ENCODE results near the gene RBM43.
"Not testable (repeated sequence)": the region's sequence is repeated elsewhere in the genome, so short reads cannot be mapped to it uniquely, and the experiment has no call there.

RBM43 gene

DNA sequence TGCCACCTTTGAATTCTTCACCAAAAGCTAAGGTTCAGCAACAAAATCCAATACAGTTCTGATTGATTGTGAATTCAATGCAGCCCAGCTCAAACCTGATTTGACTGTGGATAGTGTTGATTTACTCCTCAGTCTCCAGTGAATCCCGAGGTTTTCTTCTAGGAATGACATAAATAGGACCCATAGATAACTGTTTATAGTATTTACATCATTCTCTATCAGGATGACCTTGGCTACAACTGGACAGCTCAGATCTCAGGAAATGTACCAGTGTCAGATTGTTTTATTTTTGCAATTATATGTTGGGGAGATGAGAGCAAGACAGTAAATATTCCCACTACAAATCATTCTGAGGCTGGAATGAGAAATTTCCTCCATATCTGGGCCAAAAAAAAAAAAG, 21.2 kb downstream of the RBM43 start:
- DNase-seq (ENCODE audit: low read depth), result no peak
- TF ChIP-seq, protein P1, sequence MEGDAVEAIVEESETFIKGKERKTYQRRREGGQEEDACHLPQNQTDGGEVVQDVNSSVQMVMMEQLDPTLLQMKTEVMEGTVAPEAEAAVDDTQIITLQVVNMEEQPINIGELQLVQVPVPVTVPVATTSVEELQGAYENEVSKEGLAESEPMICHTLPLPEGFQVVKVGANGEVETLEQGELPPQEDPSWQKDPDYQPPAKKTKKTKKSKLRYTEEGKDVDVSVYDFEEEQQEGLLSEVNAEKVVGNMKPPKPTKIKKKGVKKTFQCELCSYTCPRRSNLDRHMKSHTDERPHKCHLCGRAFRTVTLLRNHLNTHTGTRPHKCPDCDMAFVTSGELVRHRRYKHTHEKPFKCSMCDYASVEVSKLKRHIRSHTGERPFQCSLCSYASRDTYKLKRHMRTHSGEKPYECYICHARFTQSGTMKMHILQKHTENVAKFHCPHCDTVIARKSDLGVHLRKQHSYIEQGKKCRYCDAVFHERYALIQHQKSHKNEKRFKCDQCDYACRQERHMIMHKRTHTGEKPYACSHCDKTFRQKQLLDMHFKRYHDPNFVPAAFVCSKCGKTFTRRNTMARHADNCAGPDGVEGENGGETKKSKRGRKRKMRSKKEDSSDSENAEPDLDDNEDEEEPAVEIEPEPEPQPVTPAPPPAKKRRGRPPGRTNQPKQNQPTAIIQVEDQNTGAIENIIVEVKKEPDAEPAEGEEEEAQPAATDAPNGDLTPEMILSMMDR (IDR thresholded peaks at IDR 0.05; ENCODE audit: low read length, missing control alignments), result no peak
- H3K4me3 ChIP-seq (replicated peaks; ENCODE audit: low read depth, low read length), result no peak overlapping the region

DNA sequence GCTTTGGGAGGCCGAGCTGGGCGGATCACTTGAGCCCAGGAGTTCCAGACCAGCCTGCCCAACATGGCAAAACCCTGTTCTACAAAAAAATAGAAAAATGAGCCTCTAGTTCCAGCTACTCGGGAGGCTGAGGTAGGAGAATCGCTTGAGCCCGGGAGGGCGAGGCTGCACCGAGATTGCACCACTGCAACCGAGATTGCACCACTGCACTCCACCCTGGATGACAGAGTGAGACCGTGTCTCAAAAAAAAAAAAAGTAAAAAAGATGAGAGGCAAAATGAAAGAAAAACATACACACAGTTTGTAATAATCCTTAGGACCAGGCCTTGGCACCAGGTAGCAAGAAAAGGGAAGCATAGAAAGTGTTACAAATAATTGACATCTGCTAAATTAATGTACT, 22.0 kb downstream of the RBM43 start:
- H3K4me3 ChIP-seq (replicated peaks; ENCODE audit: low read depth, low read length), result no peak overlapping the region
- TF ChIP-seq, protein P1 (IDR thresholded peaks at IDR 0.05; ENCODE audit: low read length, missing control alignments), result no peak
- DNase-seq (ENCODE audit: low read depth), result no peak

DNA sequence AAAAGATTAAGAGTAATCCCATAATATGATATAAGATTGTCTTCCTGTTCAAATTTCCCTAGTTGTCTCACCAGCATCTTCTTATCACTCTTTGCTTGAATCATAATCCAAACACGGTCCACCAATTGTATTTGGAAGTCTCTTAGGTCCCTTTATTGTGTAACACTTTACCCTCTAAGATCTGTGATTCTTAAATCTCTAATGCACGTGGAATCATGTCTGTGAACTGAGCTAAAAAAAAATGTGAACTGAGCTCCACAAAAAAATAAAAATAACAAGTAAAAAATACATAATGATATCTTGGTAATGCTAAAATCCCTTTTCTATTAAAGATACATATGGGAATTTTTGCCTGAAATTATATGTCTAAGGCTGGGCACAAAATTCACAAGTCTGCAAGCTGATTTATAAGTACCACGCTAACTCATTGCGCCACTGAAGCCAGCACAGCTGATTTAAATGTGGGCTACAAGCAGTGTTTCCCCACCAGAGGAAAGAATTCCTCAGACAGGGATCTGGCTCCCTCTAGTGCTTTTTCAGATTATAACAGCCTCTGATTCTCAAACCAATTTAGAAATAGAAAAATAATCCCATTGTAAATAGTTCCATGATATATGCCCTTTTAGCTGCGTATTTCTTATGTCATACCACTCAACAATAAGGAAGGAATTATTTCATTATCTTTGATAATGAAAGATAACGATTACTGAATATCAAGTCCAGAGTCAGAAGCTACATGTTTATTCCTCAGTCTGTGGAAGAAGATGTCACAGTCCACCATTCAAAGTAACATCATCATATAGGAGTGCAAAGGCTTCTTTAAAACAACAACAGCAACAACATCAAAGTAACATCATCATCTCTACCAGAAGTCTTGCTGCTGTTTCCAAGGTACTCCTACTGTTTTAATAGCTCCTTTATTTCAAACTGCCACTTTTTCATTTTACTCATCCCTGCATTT, 22.9 kb downstream of the RBM43 start:
- H3K4me3 ChIP-seq (replicated peaks; ENCODE audit: low read depth, low read length), result no peak overlapping the region
- peak; percentile 95 for DNase-seq (ENCODE audit: low read depth)
- TF ChIP-seq, protein P1 (IDR thresholded peaks at IDR 0.05; ENCODE audit: low read length, missing control alignments), result peak; percentile 81

DNA sequence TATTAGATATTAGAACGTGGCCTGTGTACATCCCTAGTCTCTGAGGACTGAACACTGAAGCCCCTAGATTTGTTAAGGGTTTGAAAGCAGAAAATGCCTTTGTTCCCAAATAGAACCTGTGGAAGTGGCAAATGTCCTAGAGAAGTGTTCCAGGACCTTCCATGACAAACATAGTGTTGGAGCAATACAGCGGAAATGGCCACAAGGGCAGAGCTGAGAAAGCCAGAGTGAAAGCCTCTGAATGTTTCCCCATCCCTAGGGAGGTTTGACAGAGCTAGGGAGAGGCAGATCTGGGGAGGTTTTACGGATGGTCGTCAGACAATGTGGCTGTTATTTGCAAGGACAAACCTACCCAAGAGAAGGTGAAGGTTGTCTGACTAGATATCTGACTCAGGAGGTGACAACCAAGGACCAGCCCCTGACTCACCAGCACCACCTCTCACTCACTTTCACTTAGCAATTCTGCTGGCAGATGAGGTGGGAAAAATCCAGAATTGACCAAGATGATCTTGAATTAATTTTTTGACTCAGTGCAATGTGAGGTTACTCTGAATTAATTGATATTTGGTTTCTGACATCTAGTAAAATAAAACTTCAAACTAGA, 24.1 kb downstream of the RBM43 start:
- no peak for DNase-seq (ENCODE audit: low read depth)
- TF ChIP-seq, protein P1 (IDR thresholded peaks at IDR 0.05; ENCODE audit: low read length, missing control alignments), result no peak
- no peak overlapping the region for H3K4me3 ChIP-seq (replicated peaks; ENCODE audit: low read depth, low read length)

DNA sequence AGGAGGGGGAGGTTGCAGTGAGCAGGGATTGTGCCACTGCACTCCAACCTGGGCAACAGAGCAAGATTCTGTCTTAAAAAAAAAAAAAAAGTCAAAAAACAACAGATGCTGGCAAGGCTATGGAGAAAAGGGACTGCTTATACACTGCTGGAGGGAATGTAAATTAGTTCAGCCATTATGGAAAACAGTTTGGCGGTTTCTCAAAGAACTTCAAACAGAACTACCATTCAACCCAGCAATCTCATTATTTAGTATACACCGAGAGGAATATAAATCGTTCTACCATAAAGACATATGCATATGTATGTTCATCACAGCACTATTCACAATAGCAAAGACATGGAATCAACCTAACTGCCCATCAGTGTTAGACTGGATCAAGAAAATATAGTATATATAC, 27.9 kb downstream of the RBM43 start:
- H3K4me3 ChIP-seq (replicated peaks; ENCODE audit: low read depth, low read length); DNase-seq (ENCODE audit: low read depth): not testable (repeated sequence)

DNA sequence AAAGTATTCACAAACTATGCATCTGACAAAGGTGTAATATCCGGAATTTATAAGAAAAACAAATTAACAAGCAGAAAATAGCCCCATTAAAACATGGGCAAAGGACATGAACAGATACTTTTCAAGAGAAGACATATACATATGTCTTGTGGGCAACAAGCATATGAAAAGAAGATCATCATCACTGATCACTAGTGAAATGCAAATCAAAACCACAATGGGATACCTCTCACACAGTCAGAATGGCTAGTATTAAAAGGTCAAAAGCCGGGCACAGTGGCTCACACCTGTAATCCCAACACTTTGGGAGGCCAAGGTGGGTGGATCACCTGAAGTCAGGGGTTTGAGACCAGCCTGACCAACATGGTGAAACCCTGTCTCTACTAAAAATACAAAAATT, 28.4 kb downstream of the RBM43 start:
- not testable (repeated sequence) for H3K4me3 ChIP-seq (replicated peaks; ENCODE audit: low read depth, low read length); DNase-seq (ENCODE audit: low read depth)

DNA sequence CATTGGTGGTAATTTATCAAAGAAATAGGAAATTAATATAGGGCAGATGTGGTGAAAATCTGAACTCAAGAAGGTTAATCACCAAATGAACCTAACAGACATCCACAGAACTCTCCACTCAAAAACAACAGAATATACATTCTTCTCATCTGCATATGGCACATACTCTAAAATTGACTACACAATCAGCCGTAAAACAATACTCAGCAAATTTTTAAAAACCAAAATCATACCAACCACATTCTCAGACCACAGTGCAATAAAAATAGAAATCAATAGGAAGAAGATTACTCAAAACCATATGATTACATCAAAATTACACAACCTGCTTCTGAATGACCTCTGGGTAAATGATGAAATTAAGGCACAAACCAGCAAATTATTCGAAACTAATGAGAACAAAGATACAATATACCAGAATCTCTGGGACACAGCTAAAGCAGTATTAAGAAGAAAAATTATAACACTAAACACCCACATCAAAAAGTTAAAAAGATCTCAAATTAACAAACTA, 31.0 kb downstream of the RBM43 start:
- TF ChIP-seq, protein P1 (IDR thresholded peaks at IDR 0.05; ENCODE audit: low read length, missing control alignments), result no peak

More for the DNA sequence above, 31.0 kb downstream of the RBM43 start:
- no peak for DNase-seq (ENCODE audit: low read depth)
- no peak overlapping the region for H3K4me3 ChIP-seq (replicated peaks; ENCODE audit: low read depth, low read length)
